Measurements from ENCODE around the gene GIT2. TPM values are rescaled to one million over a fixed set of nuclear protein-coding genes. Genes with fewer than 3 reads are reported as not detected.

The GIT2 gene
- total and polyA plus RNA-seq, 2 of the 13 experiments (the other 11 are each of a cell fraction or from before 2014, with no cell fraction given): 18.4 to 19.8 TPM

DNA sequence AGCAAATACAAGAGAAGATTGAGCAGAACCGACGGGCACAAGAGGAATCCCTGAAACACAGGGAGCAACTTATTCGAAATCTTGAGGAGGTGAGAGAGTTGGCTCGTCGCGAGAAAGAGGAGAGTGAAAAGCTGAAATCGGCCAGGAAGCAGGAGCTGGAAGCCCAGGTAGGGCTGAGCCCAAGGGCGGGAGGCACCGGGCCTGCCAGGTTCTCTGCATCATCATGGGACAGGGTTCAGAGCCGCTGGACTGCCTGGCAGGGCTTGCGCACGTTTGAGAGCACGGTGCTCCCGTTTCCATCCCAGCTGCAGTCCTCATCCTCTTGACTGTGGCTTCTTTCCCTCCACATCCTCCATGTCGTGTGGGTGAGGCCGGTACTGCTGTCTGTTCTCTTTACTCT is 81.7 kb downstream of the GIT2 start:
- intact Hi-C loops (cut with micrococcal nuclease; ENCODE audit: unreplicated experiment): no loop called here
- H3K9ac ChIP-seq (ENCODE audit: insufficient read depth, low read depth, low read length): no peak overlapping the region
- H3K4me1 ChIP-seq (ENCODE audit: insufficient read depth, low read length): peaks cover 8% of the 10 kb centered on the region
- no peaks in the 10 kb centered on the region for H3K79me2 ChIP-seq (ENCODE audit: insufficient read depth, low read length)
- H2AFZ ChIP-seq (ENCODE audit: low read length): no peak overlapping the region
- in situ Hi-C loops (cut with HindIII; ENCODE audit: extremely low pct_ligation_motif_present, low pct_unique_long_range_greater_than_20kb): no loop called here
- ATAC-seq: no peak
- H3K27ac ChIP-seq (ENCODE audit: extremely low read length, insufficient read depth, low read length): no peak overlapping the region
- H3K9me3 ChIP-seq (ENCODE audit: low read length): no peaks in the 10 kb centered on the region
- H3K4me3 ChIP-seq (replicated peaks in 1 of 3; ENCODE audit: insufficient read depth in 1 of 3, low read depth in 2 of 3, low read length in 3 of 3): no peak overlapping the region
- 93% methylated on average over 13 of the region's 16 CpGs for WGBS (ENCODE audit: low lambda C conversion rate)
- ChIA-PET CTCF (ENCODE audit: low intra/inter-chr PET ratio, low total read pairs) (no interaction called here), POLR2A (no interaction called here)
- H3K27me3 ChIP-seq (ENCODE audit: control insufficient read depth in 1 of 2, insufficient read depth in 2 of 2, low read length in 2 of 2): no peaks in the 10 kb centered on the region
- no peak for DNase-seq (ENCODE audit: low spot score)
- peaks cover 22 to 62% of the 10 kb centered on the region in 2 experiments for H3K36me3 ChIP-seq (replicated peaks in 1 of 2; ENCODE audit: control insufficient read depth in 1 of 2, insufficient read depth in 2 of 2, low read length in 2 of 2)
- no TSS peak for BruUV-seq (replicated peaks)
- no peaks in the 10 kb centered on the region for H4K20me1 ChIP-seq (ENCODE audit: insufficient read depth, low read length)
- H3K4me2 ChIP-seq (ENCODE audit: low read depth, low read length): no peak overlapping the region
- TF ChIP-seq ZNF263 (CRISPR knock-in tag; IDR thresholded peaks at IDR 0.05) (0 out of 2 replicates have a peak, but pooled peaks have one; percentile 14), SNRNP70 (IDR thresholded peaks at IDR 0.05; ENCODE audit: low read depth, low read length) (no peak)
- no peak for FAIRE-seq

DNA sequence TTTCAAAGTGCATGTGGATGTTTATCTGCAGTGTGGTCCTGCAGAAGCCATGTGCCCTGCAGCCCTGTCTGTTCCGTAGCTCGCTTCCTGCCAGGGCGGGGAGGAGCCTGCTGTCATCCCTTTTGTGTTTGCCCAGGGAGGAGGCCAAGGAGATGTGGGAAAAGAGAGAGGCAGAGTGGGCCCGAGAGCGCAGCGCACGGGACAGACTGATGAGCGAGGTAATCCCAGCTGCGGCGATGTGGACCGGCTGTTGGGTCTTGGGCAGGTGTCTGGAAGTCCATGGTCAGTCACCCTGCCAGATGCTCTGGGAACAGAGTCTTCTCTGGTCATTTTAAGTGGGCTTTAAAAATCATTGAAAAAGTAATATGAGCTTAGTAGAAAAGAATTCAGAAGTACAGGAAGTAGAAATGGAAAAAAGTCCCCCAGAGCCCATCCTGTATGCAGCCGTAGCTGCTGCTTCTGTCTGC is 83.3 kb downstream of the GIT2 start:
- CTCF ChIA-PET (ENCODE audit: low intra/inter-chr PET ratio, low total read pairs): no interaction called here
- no TSS peak for BruUV-seq (replicated peaks)
- H3K4me2 ChIP-seq (ENCODE audit: low read depth, low read length): no peak overlapping the region
- no peak overlapping the region for H3K9ac ChIP-seq (ENCODE audit: insufficient read depth, low read depth, low read length)
- no peaks in the 10 kb centered on the region for H3K27me3 ChIP-seq (ENCODE audit: control insufficient read depth in 1 of 2, insufficient read depth in 2 of 2, low read length in 2 of 2)
- H3K27ac ChIP-seq (ENCODE audit: extremely low read length, insufficient read depth, low read length): no peak overlapping the region
- peaks cover 8% of the 10 kb centered on the region for H3K4me1 ChIP-seq (ENCODE audit: insufficient read depth, low read length)
- peaks cover 24 to 62% of the 10 kb centered on the region in 2 experiments for H3K36me3 ChIP-seq (replicated peaks in 1 of 2; ENCODE audit: control insufficient read depth in 1 of 2, insufficient read depth in 2 of 2, low read length in 2 of 2)
- POLR2A ChIA-PET: no interaction called here
- no peaks in the 10 kb centered on the region for H3K9me3 ChIP-seq (ENCODE audit: low read length)
- WGBS (ENCODE audit: low lambda C conversion rate): 97% methylated on average over 12 of the region's 12 CpGs
- intact Hi-C loops (cut with micrococcal nuclease; ENCODE audit: unreplicated experiment): no loop called here
- H3K4me3 ChIP-seq (replicated peaks in 1 of 3; ENCODE audit: insufficient read depth in 1 of 3, low read depth in 2 of 3, low read length in 3 of 3): no peak overlapping the region
- H4K20me1 ChIP-seq (ENCODE audit: insufficient read depth, low read length): no peaks in the 10 kb centered on the region
- H3K79me2 ChIP-seq (ENCODE audit: insufficient read depth, low read length): no peaks in the 10 kb centered on the region
- ATAC-seq: no peak
- no peak for DNase-seq (ENCODE audit: low spot score)
- no peak overlapping the region for H2AFZ ChIP-seq (ENCODE audit: low read length)
- FAIRE-seq: no peak
- in situ Hi-C loops (cut with HindIII; ENCODE audit: extremely low pct_ligation_motif_present, low pct_unique_long_range_greater_than_20kb): no loop called here
- TF ChIP-seq, protein P1, sequence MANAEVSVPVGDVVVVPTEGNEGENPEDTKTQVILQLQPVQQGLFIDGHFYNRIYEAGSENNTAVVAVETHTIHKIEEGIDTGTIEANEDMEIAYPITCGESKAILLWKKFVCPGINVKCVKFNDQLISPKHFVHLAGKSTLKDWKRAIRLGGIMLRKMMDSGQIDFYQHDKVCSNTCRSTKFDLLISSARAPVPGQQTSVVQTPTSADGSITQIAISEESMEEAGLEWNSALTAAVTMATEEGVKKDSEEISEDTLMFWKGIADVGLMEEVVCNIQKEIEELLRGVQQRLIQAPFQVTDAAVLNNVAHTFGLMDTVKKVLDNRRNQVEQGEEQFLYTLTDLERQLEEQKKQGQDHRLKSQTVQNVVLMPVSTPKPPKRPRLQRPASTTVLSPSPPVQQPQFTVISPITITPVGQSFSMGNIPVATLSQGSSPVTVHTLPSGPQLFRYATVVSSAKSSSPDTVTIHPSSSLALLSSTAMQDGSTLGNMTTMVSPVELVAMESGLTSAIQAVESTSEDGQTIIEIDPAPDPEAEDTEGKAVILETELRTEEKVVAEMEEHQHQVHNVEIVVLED (CRISPR knock-in tag; IDR thresholded peaks at IDR 0.05; ENCODE audit: borderline replicate concordance): no peak
- TF ChIP-seq NCOA2 (CRISPR knock-in tag; IDR thresholded peaks at IDR 0.05) (no peak), ZFYVE20 (CRISPR knock-in tag; IDR thresholded peaks at IDR 0.05; ENCODE audit: borderline replicate concordance, low read depth) (no peak), CCDC6 (CRISPR knock-in tag; IDR thresholded peaks at IDR 0.05) (no peak), PAWR (CRISPR knock-in tag; IDR thresholded peaks at IDR 0.05; ENCODE audit: borderline replicate concordance) (no peak), KLF15 (CRISPR knock-in tag; IDR thresholded peaks at IDR 0.05; ENCODE audit: borderline replicate concordance) (no peak), ZNF883 (CRISPR knock-in tag; IDR thresholded peaks at IDR 0.05; ENCODE audit: not compliant biosample characterization) (no peak), ZNF282 (IDR thresholded peaks at IDR 0.05; ENCODE audit: partially characterized antibody) (no peak), CCAR2 (optimal IDR thresholded peaks at IDR 0.05; ENCODE audit: low read depth, low read length) (no peak), ZNF678 (CRISPR knock-in tag; IDR thresholded peaks at IDR 0.05) (no peak), GABPB1 (CRISPR knock-in tag; IDR thresholded peaks at IDR 0.05) (no peak), ZNF329 (CRISPR knock-in tag; IDR thresholded peaks at IDR 0.05; ENCODE audit: low read depth) (no peak), MAZ (IDR thresholded peaks at IDR 0.05; ENCODE audit: borderline replicate concordance, low read depth, low read length) (no peak), MAZ (CRISPR knock-in tag; IDR thresholded peaks at IDR 0.05; ENCODE audit: low read depth) (no peak)
- TF ChIP-seq, protein P2, sequence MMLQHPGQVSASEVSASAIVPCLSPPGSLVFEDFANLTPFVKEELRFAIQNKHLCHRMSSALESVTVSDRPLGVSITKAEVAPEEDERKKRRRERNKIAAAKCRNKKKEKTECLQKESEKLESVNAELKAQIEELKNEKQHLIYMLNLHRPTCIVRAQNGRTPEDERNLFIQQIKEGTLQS (CRISPR knock-in tag; IDR thresholded peaks at IDR 0.05): no peak

Data from HepG2 (cell line).